PC-3 (cell line): Measurements from ENCODE around the gene UBASH3A. TPM values are rescaled to one million over a fixed set of nuclear protein-coding genes. Genes with fewer than 3 reads are reported as not detected.

Experiments used
- ATAC-seq: fragments of 200-7000 bp; cut with Tn5 transposase; 2 replicates; pipeline ENCODE4 v1.9.1; 2020; ENCODE audit warnings: mild to moderate bottlenecking, moderate library complexity
- BruUV-seq: library from RNA; stranded (reverse); fragments of 400-500 nt; replicated peaks from 2 replicates; lab custom pipeline; 2021; lab: Mats Ljungman, UMichigan
- CTCF ChIA-PET: fragments of 300-600 bp; sonication (Branson Sonifier 250); formaldehyde crosslinking; loops from one replicate; lab custom pipeline; 2022; ENCODE audit warnings: antibody characterized with exemption; lab: Charles Lee
- POLR2A ChIA-PET: fragments of 300-600 bp; sonication (Branson Sonifier 250); formaldehyde crosslinking; loops from one replicate; lab custom pipeline; 2022; ENCODE audit warnings: antibody characterized with exemption; ENCODE audit not compliant: unreplicated experiment; lab: Charles Lee
- DNase-seq: peaks from one replicate; pipeline ENCODE4 v3.0.0-alpha.2; 2015
- H2AFZ ChIP-seq: fragments of 300-600 bp; sonication (generic); 2 replicates; pipeline ENCODE4 v1.6.0; 2016; ENCODE audit warnings: antibody characterized with exemption, low read length
- H3F3A ChIP-seq: fragments of 300-600 bp; sonication (generic); one replicate; pipeline ENCODE4 v1.6.0; 2017; ENCODE audit warnings: antibody characterized with exemption, low read length, control low read depth, mild to moderate bottlenecking; ENCODE audit not compliant: unreplicated experiment
- H3K27ac ChIP-seq: fragments of 300-600 bp; sonication (generic); 2 replicates; pipeline ENCODE4 v1.5.1; 2016; ENCODE audit warnings: mild to moderate bottlenecking, low read length
- H3K27me3 ChIP-seq: fragments of 300-600 bp; sonication (generic); 2 replicates; pipeline ENCODE4 v1.6.1; 2016; ENCODE audit warnings: low read length, mixed read lengths
- H3K36me3 ChIP-seq: fragments of 300-600 bp; sonication (generic); 2 replicates; pipeline ENCODE4 v1.6.1; 2016; ENCODE audit warnings: low read depth, mixed run types, low read length, mixed read lengths
- H3K4me1 ChIP-seq: fragments of 300-600 bp; sonication (generic); 2 replicates; pipeline ENCODE4 v1.5.1; 2016; ENCODE audit warnings: low read length; ENCODE audit not compliant: insufficient read depth
- H3K4me2 ChIP-seq: fragments of 300-600 bp; sonication (generic); 2 replicates; pipeline ENCODE4 v1.6.0; 2016; ENCODE audit warnings: low read length
- H3K4me3 ChIP-seq: fragments of 300-600 bp; sonication (generic); 2 replicates; pipeline ENCODE4 v1.5.1; 2016; ENCODE audit warnings: mild to moderate bottlenecking, low read length, mixed read lengths
- H3K79me2 ChIP-seq: fragments of 300-600 bp; sonication (generic); 2 replicates; pipeline ENCODE4 v1.6.1; 2017; ENCODE audit warnings: low read length, mixed read lengths
- H3K9ac ChIP-seq: fragments of 300-600 bp; sonication (generic); 2 replicates; pipeline ENCODE4 v1.6.0; 2016; ENCODE audit warnings: mild to moderate bottlenecking, low read length
- H3K9me2 ChIP-seq: fragments of 300-600 bp; sonication (generic); replicated peaks from 2 replicates; pipeline ENCODE4 v1.6.1; 2016; ENCODE audit warnings: mixed run types, low read length, mixed read lengths
- H3K9me3 ChIP-seq: fragments of 300-600 bp; sonication (generic); 2 replicates; pipeline ENCODE4 v1.6.1; 2016; ENCODE audit warnings: low read length, mixed read lengths
- H4K20me1 ChIP-seq: fragments of 300-600 bp; sonication (generic); 2 replicates; pipeline ENCODE4 v1.6.1; 2016; ENCODE audit warnings: low read length, mixed read lengths
- EZH2 ChIP-seq: fragments of 300-600 bp; sonication (generic); IDR thresholded peaks from one replicate; pipeline ENCODE4 v1.6.1; 2017; ENCODE audit warnings: antibody characterized with exemption, mild to moderate bottlenecking, low read length; ENCODE audit not compliant: unreplicated experiment
- EZH2phosphoT487 ChIP-seq: fragments of 300-600 bp; sonication (generic); IDR thresholded peaks from 2 replicates; pipeline ENCODE4 v1.6.1; 2018; ENCODE audit warnings: mild to moderate bottlenecking, antibody characterized with exemption, low read length, borderline replicate concordance
- intact Hi-C: fragments of 100-400 bp; cut with micrococcal nuclease; formaldehyde crosslinking; loops from 2 replicates; pipeline ENCODE4 v1.9.0; 2023
- total RNA-seq: library from RNA; depleted of rRNA; stranded (reverse); fragments of >200 nt; gene quantifications from 2 replicates; pipeline ENCODE4 v1.2.3, GENCODE V29; 2014
- TF ChIP-seq, protein P1 (sequence below): fragments of 300-600 bp; sonication (generic); conservative IDR thresholded peaks from 2 replicates; pipeline ENCODE4 v1.5.1; 2017; ENCODE audit warnings: antibody characterized with exemption, low read depth, mild to moderate bottlenecking, low read length

The UBASH3A gene
- total RNA-seq, 1 experiment from 2014 or later: 1.0 TPM

DNA sequence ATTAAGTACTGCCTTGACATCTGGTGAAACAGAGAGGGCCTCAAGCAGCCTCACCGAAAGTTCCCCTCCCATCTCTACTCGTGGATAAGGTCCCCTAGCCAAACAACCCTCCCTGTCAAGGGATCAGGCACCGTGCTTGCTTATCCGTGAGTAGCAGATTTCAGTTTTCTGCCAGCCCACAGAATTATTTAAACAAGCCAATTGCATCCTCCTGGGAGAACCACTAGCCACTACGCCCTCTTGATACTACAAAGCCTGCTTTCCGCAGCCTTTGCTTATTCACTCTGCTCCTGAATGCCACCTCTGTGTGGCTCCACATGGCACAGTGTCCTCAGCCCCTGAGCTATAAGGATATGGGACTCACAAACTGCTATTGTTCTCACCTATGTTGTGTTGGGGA is 47.1 kb upstream of the UBASH3A start:
- Histone ChIP-seq H4K20me1 (no peaks in the 10 kb centered on the region), H3K9me2 (no peaks in the 10 kb centered on the region), H3K36me3 (no peaks in the 10 kb centered on the region), H3K4me3 (no peak overlapping the region), H3K4me1 (peaks cover 10% of the 10 kb centered on the region), H3K9me3 (peaks cover 9% of the 10 kb centered on the region; the same call in 1 of the 2 replicates), H3K9ac (no peak overlapping the region), H3K27me3 (no peaks in the 10 kb centered on the region), H3F3A (no peaks in the 10 kb centered on the region), H3K4me2 (no peak overlapping the region), H3K79me2 (no peaks in the 10 kb centered on the region), H2AFZ (no peak overlapping the region), H3K27ac (no peak overlapping the region)
- ChIA-PET POLR2A (interaction anchor here (0.6 kb wide), 1 partner anchor 10 kb away, joined by 3 read pairs; no protein-coding TSS in a partner anchor), CTCF (no interaction called here)
- DNase-seq: no peak
- no peak for TF ChIP-seq EZH2
- TF ChIP-seq, protein P1, sequence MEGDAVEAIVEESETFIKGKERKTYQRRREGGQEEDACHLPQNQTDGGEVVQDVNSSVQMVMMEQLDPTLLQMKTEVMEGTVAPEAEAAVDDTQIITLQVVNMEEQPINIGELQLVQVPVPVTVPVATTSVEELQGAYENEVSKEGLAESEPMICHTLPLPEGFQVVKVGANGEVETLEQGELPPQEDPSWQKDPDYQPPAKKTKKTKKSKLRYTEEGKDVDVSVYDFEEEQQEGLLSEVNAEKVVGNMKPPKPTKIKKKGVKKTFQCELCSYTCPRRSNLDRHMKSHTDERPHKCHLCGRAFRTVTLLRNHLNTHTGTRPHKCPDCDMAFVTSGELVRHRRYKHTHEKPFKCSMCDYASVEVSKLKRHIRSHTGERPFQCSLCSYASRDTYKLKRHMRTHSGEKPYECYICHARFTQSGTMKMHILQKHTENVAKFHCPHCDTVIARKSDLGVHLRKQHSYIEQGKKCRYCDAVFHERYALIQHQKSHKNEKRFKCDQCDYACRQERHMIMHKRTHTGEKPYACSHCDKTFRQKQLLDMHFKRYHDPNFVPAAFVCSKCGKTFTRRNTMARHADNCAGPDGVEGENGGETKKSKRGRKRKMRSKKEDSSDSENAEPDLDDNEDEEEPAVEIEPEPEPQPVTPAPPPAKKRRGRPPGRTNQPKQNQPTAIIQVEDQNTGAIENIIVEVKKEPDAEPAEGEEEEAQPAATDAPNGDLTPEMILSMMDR: no peak
- no peak for TF ChIP-seq EZH2phosphoT487
- no TSS peak for BruUV-seq
- intact Hi-C loops: no loop called here
- ATAC-seq: no peak

DNA sequence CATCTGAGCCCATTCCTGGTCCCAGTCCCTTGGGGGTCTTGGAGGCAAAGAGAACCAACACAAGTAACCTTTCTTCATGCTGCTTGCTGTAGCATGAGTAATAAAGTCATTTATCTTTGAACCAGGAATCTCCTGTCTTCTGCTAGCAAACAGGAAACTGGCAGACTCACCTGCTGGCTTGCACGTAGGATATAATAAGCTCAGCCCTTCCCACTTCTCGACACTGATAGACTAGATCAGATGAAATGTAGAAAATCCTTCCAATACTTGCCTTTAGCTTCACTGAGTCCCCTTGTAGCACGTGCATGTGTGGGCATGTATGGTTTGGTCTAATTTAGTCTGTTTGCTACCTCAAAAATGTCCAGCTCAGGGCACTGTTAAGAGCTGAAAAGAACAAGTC is 46.4 kb upstream of the UBASH3A start:
- H3K27me3 ChIP-seq: no peaks in the 10 kb centered on the region
- H3K4me1 ChIP-seq: peaks cover 6% of the 10 kb centered on the region; the same call in 1 of the 2 replicates
- ChIA-PET POLR2A (no interaction called here), CTCF (no interaction called here)
- DNase-seq (no peak), ATAC-seq (no peak)
- H3K79me2 ChIP-seq: no peaks in the 10 kb centered on the region
- H3K36me3 ChIP-seq: no peaks in the 10 kb centered on the region
- H4K20me1 ChIP-seq: no peaks in the 10 kb centered on the region
- no peaks in the 10 kb centered on the region for H3F3A ChIP-seq
- TF ChIP-seq, protein P1: no peak
- TF ChIP-seq EZH2 (no peak), EZH2phosphoT487 (no peak)
- intact Hi-C loops: no loop called here
- BruUV-seq: no TSS peak
- H3K9ac ChIP-seq: no peak overlapping the region
- H3K9me3 ChIP-seq: peaks cover 9% of the 10 kb centered on the region; the same call in 1 of the 2 replicates
- no peak overlapping the region for H3K27ac ChIP-seq
- no peak overlapping the region for H3K4me3 ChIP-seq
- no peak overlapping the region for H2AFZ ChIP-seq
- no peak overlapping the region for H3K4me2 ChIP-seq
- H3K9me2 ChIP-seq: no peaks in the 10 kb centered on the region

DNA sequence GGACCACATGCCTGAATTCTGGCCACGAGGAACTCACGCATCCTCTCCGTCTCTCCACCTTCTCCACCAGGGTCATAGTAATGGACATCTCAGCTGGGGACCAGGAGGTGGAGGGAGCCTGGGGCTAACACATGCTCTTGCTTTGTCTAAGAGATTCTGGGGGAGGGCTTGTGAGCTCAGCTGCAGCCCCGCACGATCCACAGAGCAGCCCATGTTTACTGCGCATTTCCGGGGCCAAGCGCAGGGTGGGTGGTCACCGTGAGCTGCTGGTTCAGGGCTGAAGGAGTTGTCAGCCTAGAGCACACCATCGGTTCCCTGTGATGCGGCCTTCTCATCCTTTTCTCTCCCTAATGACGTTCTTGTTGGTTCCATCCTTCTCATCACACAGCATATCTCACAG is 45.4 kb upstream of the UBASH3A start:
- H3F3A ChIP-seq: no peaks in the 10 kb centered on the region
- CTCF ChIA-PET: no interaction called here
- ATAC-seq: no peak
- POLR2A ChIA-PET: no interaction called here
- H3K9me2 ChIP-seq: no peaks in the 10 kb centered on the region
- H3K27me3 ChIP-seq: no peaks in the 10 kb centered on the region
- peaks cover 12% of the 10 kb centered on the region for H3K4me1 ChIP-seq
- H3K79me2 ChIP-seq: no peaks in the 10 kb centered on the region
- no peak overlapping the region for H3K9ac ChIP-seq
- no peak overlapping the region for H3K4me2 ChIP-seq
- peaks cover 9% of the 10 kb centered on the region; the same call in 1 of the 2 replicates for H3K9me3 ChIP-seq
- no peaks in the 10 kb centered on the region for H3K36me3 ChIP-seq
- intact Hi-C loops: no loop called here
- no peaks in the 10 kb centered on the region for H4K20me1 ChIP-seq
- TF ChIP-seq EZH2phosphoT487 (no peak), EZH2 (no peak)
- TF ChIP-seq, protein P1: no peak
- no TSS peak for BruUV-seq
- no peak overlapping the region for H2AFZ ChIP-seq
- no peak for DNase-seq
- H3K4me3 ChIP-seq: no peak overlapping the region
- no peak overlapping the region for H3K27ac ChIP-seq
